HG03469 (cell line): ENCODE measurements around the gene DNAJC11.
"Not testable (repeated sequence)": the region's sequence is repeated elsewhere in the genome, so short reads cannot be mapped to it uniquely, and the experiment has no call there.

ENCODE experiments used
- ATAC-seq: cut with Tn5 transposase; IDR thresholded peaks from one replicate; pipeline ENCODE4 v1.9.1; 2021; ENCODE audit warnings: mild to moderate bottlenecking, moderate library complexity, moderate number of reproducible peaks; ENCODE audit not compliant: unreplicated experiment

Gene DNAJC11

GRCh38 chr1:6602669-6603237 lies 98.9 kb downstream of the DNAJC11 start, which contains the start of gene KLHL21:
KLHL21 (minus strand) TSS chr1:6602869; CDS start chr1:6602817, 52 bp downstream.
- ATAC-seq = peak; percentile 30

DNA sequence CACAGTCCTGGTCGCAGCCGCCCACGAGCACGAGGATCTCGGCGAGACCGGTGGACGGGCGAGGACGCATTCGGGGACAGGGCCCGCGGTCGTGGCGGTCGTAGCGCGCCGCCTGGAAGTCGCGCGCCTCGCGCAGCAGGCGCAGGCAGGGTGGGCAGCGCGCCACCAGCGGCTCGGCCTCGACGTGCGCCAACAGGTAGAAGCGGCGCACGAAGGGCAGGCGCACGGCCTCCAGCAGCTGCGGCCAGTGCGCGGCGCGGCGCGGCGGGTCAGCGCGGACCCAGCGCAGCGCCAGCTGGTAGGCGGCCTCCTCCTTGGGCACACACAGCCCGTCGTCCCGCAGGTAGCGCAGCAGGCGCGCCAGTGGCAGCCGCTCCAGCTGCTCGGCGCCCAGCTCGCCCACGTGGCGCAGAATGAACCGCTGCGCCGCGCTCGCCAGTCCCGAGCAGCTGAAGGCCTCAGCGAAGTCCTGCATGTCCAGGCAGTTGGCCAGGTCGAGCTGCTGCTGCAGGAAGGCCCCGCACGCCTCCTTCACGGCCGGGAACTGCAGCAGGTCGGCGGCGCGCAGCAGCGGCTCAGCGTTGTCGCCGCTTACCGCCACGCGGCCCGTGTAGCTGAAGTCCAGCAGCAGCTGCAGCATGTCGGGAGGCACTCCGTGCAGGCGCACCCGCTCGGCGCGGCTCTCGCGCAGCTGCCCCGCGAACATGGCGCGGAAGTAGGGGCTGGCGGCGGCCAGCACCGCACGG lies 99.5 kb downstream of the DNAJC11 start:
- peak; percentile 5 for ATAC-seq

DNA sequence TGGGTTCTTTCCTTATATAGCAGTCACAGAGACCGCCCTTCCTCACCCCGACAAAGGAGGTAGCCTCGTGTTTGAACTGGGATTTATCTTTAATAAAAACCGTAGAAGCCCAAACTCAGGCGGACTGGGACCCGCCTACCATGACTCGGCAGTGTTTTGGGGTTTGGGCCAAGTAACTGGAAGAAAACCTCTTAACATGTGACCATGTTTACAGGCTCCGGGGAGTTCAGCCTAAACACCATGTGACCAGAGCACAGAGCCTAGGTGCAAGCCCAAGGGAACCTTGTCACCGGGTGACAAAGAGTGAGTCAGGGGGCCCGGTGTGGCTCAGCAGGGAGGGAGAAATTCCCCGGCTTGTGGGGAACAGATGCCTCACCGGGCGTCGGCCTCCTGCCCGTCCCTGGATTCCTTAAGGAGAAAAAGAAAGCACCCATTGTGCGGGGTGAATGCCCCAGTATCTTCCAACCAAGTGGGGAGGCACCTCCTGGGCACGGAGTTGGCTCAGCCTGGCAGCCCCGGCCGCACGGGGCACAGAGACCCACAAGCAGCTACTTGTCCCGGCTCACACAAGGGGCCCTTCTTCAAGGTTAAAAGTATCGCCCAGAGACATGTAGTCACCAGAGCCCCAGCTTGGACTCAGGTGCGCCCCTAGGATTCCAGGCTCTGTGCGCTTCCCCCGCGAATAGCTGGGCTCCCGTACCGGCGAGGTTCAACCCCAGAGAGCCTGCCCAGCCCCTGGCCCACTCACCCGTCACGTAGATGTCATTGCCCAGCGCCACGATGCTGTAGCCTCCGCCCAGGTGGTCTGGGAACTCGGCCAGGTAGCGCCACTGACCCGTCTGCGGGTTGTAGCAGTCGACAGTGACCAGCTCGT lies 100.3 kb downstream of the DNAJC11 start:
- no peak for ATAC-seq

GRCh38 chr1:6600410-6601048 lies 101.1 kb downstream of the DNAJC11 start:
- no peak for ATAC-seq

DNA sequence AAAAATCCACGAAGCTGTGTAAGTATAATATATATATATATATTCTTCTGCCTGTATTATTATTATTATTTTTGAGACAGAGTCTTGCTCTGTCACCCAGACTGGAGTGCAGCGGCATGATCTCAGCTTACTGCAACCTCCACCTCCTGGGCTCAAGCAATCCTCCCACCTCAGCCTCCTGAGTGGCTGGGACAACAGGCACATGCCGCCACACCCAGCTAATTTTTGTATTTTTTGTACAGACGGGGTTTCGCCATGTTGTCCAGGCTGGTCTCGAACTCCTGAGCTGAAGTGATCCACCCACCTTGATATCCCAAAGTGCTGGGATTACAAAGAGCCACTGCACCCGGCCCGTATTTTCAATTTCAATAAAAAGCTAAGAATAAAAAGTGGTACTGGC lies 101.6 kb downstream of the DNAJC11 start:
- not testable (repeated sequence) for ATAC-seq

DNA sequence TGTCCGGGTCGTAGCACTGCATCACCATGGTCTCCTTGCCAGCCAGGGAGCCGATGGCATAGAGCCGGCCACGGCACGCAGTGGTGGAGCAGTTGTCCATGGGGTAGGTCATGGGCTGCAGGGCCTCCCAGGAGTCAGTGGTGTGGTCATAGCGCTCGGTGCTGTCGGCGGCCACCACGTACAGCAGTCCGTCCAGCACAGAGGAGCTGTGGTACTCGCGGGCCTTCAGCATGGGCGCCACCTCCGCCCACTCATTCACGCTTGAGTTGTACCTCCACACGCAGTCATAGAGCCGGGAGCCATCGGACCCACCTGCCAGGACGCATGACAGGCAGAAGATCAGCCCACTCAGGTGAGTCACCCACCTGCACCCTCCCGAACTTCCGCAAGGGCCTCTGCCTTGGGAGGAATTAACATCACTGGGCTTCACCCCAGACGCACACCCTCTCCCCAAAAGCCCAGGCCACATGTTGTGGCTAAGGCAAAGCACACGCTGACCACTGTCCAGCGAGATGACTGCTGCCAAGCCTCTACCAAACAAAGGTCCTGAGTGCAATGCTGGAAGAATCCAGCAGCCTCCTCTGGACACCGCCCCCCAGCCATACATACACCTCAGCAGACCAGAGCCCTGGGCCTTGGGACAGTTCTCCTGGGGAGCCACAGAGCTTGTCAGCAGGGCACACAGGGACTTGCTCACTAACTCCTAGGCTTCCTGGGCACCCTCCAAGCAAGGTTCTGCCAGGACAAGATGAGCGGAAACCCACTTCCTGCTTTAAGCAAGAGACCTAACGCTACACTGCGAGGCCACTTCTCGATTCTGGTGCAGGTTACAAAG lies 102.3 kb downstream of the DNAJC11 start:
- no peak for ATAC-seq

DNA sequence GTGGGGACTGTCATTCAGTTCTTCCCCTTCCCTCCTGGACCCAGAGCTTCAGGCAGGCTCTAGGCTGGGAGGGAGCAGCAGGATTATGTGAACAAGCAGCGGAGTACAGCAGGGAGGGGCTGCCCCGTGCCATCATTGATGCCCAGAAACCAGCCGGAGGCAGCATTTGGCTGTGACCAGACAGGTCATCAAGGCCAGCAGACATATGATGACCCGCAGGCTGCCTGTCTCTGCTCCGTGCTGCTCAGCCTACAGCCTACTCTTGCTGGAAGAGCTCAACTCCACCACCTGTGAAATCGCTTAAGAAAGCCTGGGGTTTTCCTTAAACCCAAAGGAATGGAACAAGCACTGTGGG lies 103.9 kb downstream of the DNAJC11 start:
- ATAC-seq = no peak

DNA sequence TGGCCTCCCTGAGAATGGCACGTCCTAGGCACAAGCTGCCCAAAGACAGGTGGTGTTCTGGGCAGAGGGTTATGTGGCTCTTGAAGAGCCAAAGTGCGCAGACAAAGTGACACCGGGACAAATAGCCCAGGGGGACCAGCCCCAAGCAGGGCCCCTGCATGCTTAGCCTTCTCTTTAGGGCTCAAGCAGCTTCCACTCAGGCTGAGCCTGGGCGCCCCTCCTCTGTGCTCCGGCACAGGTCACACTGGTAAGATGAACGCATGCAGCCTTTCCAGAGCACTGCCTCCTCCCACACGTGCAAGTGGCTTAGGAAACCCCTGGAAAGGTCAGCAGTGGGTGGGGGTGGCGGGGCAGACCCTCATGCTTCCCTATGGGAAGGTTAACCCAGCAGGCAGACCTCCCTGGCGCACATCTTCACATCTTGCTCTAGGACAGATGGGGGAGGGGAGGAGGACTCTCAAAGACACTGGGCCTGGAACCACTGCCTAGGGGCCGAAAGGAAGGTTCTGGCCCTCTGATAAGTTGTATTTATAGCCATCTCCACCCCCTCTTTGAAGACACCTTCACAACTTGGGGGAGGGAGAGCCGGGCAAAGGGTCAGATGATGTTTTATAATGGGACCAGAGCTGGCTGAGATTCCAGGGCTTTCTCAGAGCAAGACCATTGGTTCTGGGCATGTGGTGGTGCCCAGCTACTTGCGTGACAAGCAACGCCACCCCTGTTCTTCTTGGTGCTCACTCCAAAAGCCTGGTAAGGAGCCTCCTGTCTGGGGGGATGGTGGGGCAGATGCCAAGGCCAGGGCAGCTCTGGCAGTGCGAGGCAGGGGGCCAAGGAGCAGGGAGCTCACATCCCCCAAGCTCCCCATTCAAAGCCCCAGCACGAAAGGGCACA lies 104.5 kb downstream of the DNAJC11 start:
- ATAC-seq = no peak

GRCh38 chr1:6596351-6596750 lies 105.3 kb downstream of the DNAJC11 start:
- no peak for ATAC-seq

DNA sequence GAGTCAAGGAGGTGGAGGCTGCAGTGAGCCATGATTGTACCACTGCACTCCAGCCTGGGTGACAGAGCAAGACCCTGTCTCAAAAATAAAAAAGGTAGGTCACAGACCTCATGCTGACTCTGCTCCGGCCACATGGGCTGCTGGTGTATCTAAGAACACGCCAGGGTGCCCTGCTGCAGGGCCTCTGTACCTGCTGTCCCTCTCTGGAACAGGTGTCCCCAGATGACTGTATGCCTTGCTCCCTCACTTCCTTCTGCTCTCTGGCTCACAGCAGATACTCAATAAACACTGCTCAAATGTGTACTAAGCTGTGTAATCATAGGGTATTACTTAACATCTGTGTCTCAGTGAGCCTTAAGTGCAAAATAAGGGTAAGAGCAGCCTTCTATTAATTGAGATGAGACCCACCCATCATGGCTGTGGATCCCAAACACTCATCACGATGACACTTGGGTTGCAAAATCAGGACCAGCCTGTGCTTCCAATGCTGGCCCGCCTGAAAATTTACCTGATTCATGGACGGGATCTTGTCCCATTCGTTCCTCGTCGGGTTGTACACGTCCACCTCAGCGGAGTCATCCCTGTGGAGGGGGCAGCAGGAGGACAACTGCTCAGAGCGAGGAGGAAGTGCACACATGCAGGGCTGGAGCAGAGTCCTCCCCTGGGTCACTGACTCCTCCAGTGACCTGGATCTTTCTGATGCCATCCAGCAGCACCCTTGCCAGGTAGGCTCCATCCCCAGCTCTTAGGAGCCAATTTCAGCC lies 106.5 kb downstream of the DNAJC11 start:
- no peak for ATAC-seq

DNA sequence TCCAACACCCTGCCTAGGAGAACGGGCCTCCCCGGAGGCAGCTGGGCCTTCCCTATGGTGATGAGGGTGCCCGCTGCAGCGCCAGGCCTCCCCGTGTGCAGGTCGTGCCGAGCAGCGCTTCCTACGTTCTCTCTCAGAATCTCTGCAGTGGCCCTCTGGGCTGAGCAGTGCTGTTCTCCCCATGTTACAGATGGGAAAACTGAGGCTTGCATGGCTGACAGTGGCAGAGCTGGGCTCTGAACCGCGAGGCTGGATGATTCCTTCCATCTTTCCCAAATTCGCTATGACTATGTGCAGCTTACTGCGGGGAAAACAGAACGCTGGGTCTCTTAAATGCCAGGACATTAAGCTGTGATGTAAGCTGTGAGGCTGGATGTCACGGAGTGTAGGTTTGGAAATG lies 107.8 kb downstream of the DNAJC11 start:
- ATAC-seq = no peak

DNA sequence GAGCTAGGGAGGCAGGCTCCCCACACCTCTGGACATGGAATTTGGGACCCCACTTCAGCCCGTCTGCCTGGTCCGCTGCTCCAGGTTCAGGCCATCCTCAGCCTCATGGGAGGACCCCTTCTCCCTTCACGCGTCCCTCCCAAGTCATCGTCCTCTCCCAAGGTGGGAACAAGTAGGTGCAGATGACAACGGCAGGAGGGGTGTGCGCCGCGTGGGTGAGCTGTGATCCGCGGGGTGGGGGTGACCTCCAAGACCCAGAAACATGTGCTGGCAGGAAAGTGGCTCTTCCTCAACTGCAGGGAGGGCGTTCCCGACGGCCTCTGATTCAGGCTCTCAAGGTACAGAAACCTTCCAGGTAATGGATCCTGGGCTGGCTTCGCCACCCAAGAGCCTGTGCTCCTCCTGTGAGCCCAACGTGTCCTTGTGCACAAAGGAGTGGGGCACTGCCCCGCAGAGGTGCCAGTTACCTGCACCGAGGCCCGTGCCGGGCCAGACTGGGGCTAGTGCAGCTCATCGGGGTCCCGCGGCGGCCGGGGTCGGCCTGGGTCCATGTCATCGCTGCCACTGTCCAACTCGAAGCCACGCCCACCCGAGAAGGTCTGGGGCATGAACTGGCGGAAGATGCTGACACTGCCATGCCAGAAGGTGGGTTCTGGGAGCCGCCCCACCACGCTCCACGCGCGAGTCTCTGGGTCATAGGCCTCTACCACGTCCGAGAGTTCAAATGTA lies 108.6 kb downstream of the DNAJC11 start:
- no peak for ATAC-seq

DNA sequence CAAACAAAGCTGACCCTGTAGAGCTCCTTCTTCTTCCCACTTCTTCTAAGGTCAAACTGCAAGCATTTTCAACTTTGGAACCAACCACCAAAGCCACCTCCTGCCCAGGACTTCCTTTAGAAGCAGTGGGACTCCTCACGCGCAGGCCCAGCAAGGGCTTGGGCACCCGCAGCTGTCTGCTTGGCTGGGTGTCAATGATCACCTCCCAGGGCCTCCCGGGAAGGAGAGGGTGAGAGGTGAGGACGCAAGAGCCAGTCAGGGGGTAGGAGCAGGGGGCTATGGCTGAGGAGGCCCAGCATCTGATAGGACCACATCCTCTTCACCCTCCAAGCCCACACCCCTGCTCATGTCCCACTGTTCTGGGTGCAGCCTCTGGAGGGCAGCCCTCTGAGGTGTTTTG lies 109.2 kb downstream of the DNAJC11 start:
- no peak for ATAC-seq

GRCh38 chr1:6591644-6592043 lies 110.0 kb downstream of the DNAJC11 start:
- no peak for ATAC-seq

GRCh38 chr1:6591222-6591621 lies 110.4 kb downstream of the DNAJC11 start:
- no peak for ATAC-seq

GRCh38 chr1:6590046-6590445 lies 111.6 kb downstream of the DNAJC11 start:
- no peak for ATAC-seq

- no peak for ATAC-seq
These were observed 112.6 kb downstream of the DNAJC11 start for GRCh38 chr1:6588893-6589520.
